ENCODE measurements around the gene PROK2.

Gene PROK2

GRCh38 chr3:71787851-71788405 is 3.0 kb upstream of the PROK2 start:
- no peak for TF ChIP-seq CTCF (IDR thresholded peaks at IDR 0.05; ENCODE audit: insufficient read depth, low read length, poor library complexity, severe bottlenecking)
- Histone ChIP-seq H3K4me3 (replicated peaks; ENCODE audit: low read depth, low read length) (no peak overlapping the region), H3K36me3 (ENCODE audit: control insufficient read depth, insufficient read depth, low read length) (no peaks in the 10 kb centered on the region), H3K27me3 (replicated peaks; ENCODE audit: control insufficient read depth, insufficient read depth, low read length) (peaks cover 1% of the 10 kb centered on the region)
- no peak for DNase-seq (ENCODE audit: extremely low read depth, insufficient read length)

GRCh38 chr3:71786551-71786950 is 1.6 kb upstream of the PROK2 start:
- DNase-seq (ENCODE audit: extremely low read depth, insufficient read length), result no peak
- no peak for TF ChIP-seq CTCF (IDR thresholded peaks at IDR 0.05; ENCODE audit: insufficient read depth, low read length, poor library complexity, severe bottlenecking)
- Histone ChIP-seq H3K36me3 (ENCODE audit: control insufficient read depth, insufficient read depth, low read length) (no peaks in the 10 kb centered on the region), H3K27me3 (replicated peaks; ENCODE audit: control insufficient read depth, insufficient read depth, low read length) (peaks cover 1% of the 10 kb centered on the region), H3K4me3 (replicated peaks; ENCODE audit: low read depth, low read length) (no peak overlapping the region)

GRCh38 chr3:71786217-71786549 is 1.2 kb upstream of the PROK2 start:
- H3K4me3 ChIP-seq (replicated peaks; ENCODE audit: low read depth, low read length), result no peak overlapping the region
- no peak for TF ChIP-seq CTCF (IDR thresholded peaks at IDR 0.05; ENCODE audit: insufficient read depth, low read length, poor library complexity, severe bottlenecking)
- H3K36me3 ChIP-seq (ENCODE audit: control insufficient read depth, insufficient read depth, low read length), result no peaks in the 10 kb centered on the region
- H3K27me3 ChIP-seq (replicated peaks; ENCODE audit: control insufficient read depth, insufficient read depth, low read length), result peaks cover 1% of the 10 kb centered on the region
- no peak for DNase-seq (ENCODE audit: extremely low read depth, insufficient read length)

GRCh38 chr3:71785532-71786216 is 726 bp upstream of the PROK2 start:
- no peaks in the 10 kb centered on the region for H3K36me3 ChIP-seq (ENCODE audit: control insufficient read depth, insufficient read depth, low read length)
- H3K27me3 ChIP-seq (replicated peaks; ENCODE audit: control insufficient read depth, insufficient read depth, low read length), result peaks cover 1% of the 10 kb centered on the region
- no peak for DNase-seq (ENCODE audit: extremely low read depth, insufficient read length)
- no peak overlapping the region for H3K4me3 ChIP-seq (replicated peaks; ENCODE audit: low read depth, low read length)
- no peak for TF ChIP-seq CTCF (IDR thresholded peaks at IDR 0.05; ENCODE audit: insufficient read depth, low read length, poor library complexity, severe bottlenecking)

GRCh38 chr3:71784201-71784913 is 591 bp downstream of the PROK2 start:
- no peak overlapping the region for H3K4me3 ChIP-seq (replicated peaks; ENCODE audit: low read depth, low read length)
- no peak for TF ChIP-seq CTCF (IDR thresholded peaks at IDR 0.05; ENCODE audit: insufficient read depth, low read length, poor library complexity, severe bottlenecking)
- H3K27me3 ChIP-seq (replicated peaks; ENCODE audit: control insufficient read depth, insufficient read depth, low read length), result peaks cover 1% of the 10 kb centered on the region
- no peaks in the 10 kb centered on the region for H3K36me3 ChIP-seq (ENCODE audit: control insufficient read depth, insufficient read depth, low read length)
- no peak for DNase-seq (ENCODE audit: extremely low read depth, insufficient read length)

All from GM06990 (cell line).